GM12891 (cell line): Measurements from ENCODE around the gene MTG2.

Source experiments
- PAX5 ChIP-seq: IDR thresholded peaks from 2 replicates; pipeline ENCODE4 v1.6.1; 2011; ENCODE audit warnings: low read length, moderate library complexity, mild to moderate bottlenecking; ENCODE audit not compliant: insufficient read depth, severe bottlenecking
- POLR2AphosphoS5 ChIP-seq: IDR thresholded peaks from 2 replicates; pipeline ENCODE4 v1.6.1; 2011; ENCODE audit warnings: low read depth, low read length, control low read depth

DNA sequence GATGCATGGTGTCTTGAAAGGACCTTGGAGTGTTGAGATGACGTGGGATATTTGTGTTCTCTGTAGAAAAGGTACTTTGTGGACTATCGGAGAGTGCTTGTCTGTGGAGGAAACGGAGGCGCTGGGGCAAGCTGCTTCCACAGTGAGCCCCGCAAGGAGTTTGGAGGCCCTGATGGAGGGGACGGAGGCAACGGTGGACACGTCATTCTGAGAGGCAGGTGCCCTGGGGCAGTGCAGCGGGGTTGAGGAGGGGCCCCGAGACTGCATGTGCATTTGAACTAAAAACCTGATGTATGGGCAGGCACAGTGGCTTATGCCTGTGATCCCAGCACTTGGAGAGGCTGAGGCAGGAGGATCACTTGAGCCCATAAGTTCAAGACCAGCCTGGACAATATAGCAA is 12.9 kb downstream of the MTG2 start:
- no peak for TF ChIP-seq POLR2AphosphoS5
- no peak for TF ChIP-seq PAX5
